Keratinocyte (primary cell): Measurements from ENCODE around the gene NEK9.

ENCODE experiments used
- EZH2 ChIP-seq: IDR thresholded peaks from one replicate; pipeline ENCODE4 v1.6.1; 2012; ENCODE audit warnings: inconsistent platforms, mild to moderate bottlenecking, low read length, moderate library complexity
- TF ChIP-seq, protein P1 (sequence below), 3 experiments: IDR thresholded peaks in 1 of 3; conservative IDR thresholded peaks in 1 of 3; optimal IDR thresholded peaks in 1 of 3; 2 replicates in 2 of 3; 3 replicates in 1 of 3; pipeline versions ENCODE3 to v1.5.1; 2011; ENCODE audit warnings: low read length in 3 of 3, mild to moderate bottlenecking in 3 of 3, moderate library complexity in 2 of 3, control low read depth in 1 of 3, inconsistent platforms in 1 of 3; ENCODE audit not compliant: insufficient read depth in 2 of 3; ENCODE audit errors: extremely low read depth in 1 of 3

DNA sequence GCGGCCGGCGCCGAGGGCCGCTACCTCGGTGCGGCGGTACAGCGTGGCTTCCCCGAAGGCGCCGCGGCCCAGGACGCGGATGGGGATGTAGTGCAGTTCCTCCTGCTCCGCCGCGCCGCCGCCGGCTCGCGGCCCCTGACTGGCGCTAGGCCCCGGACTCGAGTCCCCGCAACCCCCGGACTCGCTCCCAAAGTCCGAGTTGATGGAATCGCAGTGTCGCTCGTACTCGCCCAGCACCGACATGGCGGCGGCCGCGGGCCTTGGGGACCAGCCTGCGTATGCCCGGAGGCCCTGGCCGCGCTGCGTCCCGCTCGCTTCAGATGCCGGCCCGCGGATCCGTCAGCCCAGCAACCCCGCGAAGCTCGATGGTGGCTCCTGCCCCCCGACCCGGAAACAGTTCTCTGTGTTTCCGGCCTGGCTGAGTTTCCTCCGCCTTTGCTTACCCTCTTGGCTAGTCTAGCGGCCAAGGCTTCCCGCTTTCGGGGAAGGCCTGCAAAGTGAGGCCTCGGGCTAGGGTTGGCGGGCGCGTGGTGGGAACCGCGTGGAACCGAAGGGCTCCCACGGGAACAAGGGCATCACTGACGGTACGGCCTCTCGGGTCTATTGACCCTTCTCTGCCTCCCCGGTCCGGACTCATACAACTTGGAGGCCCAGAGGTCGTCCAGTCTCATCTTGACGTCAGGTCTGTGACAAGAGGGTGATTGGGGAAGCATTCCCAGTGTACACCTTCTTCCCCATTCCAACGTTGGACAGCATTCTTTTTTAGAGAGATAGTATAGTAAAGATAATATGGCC, at the start of gene NEK9:
- TF ChIP-seq, protein P1, sequence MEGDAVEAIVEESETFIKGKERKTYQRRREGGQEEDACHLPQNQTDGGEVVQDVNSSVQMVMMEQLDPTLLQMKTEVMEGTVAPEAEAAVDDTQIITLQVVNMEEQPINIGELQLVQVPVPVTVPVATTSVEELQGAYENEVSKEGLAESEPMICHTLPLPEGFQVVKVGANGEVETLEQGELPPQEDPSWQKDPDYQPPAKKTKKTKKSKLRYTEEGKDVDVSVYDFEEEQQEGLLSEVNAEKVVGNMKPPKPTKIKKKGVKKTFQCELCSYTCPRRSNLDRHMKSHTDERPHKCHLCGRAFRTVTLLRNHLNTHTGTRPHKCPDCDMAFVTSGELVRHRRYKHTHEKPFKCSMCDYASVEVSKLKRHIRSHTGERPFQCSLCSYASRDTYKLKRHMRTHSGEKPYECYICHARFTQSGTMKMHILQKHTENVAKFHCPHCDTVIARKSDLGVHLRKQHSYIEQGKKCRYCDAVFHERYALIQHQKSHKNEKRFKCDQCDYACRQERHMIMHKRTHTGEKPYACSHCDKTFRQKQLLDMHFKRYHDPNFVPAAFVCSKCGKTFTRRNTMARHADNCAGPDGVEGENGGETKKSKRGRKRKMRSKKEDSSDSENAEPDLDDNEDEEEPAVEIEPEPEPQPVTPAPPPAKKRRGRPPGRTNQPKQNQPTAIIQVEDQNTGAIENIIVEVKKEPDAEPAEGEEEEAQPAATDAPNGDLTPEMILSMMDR (optimal IDR thresholded peaks at IDR 0.05 in 1 of 3, IDR thresholded peaks at IDR 0.05 in 1 of 3, conservative IDR thresholded peaks at IDR 0.05 in 1 of 3; ENCODE audit: extremely low read depth in 1 of 3, insufficient read depth in 2 of 3, low read length in 3 of 3) = no peak
- TF ChIP-seq EZH2 = no peak
